Stomach (tissue), 4 donors: ENCODE results near the gene BNC2.

Source experiments
- POLR2A ChIP-seq, 4 donors: fragments of 450-650 bp; IDR thresholded peaks; one replicate each; pipeline ENCODE4 v1.6.1; 2016; ENCODE audit warnings: antibody characterized with exemption in 4 of 4, control low read depth in 2 of 4, mild to moderate bottlenecking in 1 of 4, moderate library complexity in 1 of 4
- TF ChIP-seq, protein P1 (sequence below), 7 experiments: fragments of 450-650 bp in 4 of 7; fragments of 200-600 bp in 3 of 7; sonication (generic) in 3 of 7; IDR thresholded peaks; one replicate each; pipeline ENCODE4 v1.5.1; 2016 to 2019; ENCODE audit warnings: antibody characterized with exemption in 7 of 7, control low read depth in 2 of 7, mild to moderate bottlenecking in 1 of 7

DNA sequence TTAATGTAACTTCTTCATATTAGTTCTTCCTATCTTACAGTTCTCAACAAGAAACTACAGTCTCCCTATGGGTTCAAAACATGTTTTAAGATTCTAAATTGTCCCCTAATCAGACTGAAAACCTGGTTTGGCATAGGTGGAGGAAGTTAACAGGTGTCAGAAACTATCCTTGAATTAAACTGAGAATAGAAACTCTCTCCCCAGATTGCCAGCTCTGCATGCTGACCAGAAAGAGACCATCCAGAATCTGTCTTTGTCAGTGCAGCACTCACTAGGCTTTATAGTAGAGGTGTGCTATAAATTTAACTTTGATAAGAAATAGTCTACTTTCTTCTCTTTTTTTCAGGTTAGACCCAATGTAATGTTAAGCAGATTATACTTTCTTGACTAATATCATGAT lies 63.8 kb downstream of the BNC2 start:
- TF ChIP-seq, protein P1, sequence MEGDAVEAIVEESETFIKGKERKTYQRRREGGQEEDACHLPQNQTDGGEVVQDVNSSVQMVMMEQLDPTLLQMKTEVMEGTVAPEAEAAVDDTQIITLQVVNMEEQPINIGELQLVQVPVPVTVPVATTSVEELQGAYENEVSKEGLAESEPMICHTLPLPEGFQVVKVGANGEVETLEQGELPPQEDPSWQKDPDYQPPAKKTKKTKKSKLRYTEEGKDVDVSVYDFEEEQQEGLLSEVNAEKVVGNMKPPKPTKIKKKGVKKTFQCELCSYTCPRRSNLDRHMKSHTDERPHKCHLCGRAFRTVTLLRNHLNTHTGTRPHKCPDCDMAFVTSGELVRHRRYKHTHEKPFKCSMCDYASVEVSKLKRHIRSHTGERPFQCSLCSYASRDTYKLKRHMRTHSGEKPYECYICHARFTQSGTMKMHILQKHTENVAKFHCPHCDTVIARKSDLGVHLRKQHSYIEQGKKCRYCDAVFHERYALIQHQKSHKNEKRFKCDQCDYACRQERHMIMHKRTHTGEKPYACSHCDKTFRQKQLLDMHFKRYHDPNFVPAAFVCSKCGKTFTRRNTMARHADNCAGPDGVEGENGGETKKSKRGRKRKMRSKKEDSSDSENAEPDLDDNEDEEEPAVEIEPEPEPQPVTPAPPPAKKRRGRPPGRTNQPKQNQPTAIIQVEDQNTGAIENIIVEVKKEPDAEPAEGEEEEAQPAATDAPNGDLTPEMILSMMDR (IDR thresholded peaks at IDR 0.05) = no peak
- TF ChIP-seq POLR2A (IDR thresholded peaks at IDR 0.05) = no peak
